GM12873 (cell line): ENCODE data around the gene IFIT2.

Experiments used
- TF ChIP-seq, protein P1 (sequence below): IDR thresholded peaks from 2 replicates; pipeline ENCODE4 v1.5.1; 2012; ENCODE audit warnings: low read depth, mild to moderate bottlenecking, moderate library complexity, low read length, control low read depth; ENCODE audit not compliant: insufficient read depth; ENCODE audit errors: missing control alignments

The IFIT2 gene

DNA sequence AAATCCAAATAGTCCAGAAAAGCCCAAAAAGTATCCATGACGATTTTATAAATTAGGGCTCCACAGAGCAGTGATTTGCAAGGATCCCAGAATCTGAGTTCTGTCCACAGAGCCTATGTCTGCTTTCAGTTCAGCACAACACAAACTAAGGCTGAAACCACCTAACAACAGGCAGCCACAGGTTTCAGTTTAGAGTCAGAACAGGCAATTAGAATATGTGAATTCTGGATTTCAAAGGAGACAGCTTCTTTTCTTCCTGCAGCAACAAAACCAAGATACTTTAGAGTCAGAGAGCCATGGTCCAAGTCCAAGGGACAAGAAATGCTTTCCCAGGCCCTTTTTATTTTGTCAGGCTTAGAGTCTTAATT is 49.5 kb downstream of the IFIT2 start:
- TF ChIP-seq, protein P1, sequence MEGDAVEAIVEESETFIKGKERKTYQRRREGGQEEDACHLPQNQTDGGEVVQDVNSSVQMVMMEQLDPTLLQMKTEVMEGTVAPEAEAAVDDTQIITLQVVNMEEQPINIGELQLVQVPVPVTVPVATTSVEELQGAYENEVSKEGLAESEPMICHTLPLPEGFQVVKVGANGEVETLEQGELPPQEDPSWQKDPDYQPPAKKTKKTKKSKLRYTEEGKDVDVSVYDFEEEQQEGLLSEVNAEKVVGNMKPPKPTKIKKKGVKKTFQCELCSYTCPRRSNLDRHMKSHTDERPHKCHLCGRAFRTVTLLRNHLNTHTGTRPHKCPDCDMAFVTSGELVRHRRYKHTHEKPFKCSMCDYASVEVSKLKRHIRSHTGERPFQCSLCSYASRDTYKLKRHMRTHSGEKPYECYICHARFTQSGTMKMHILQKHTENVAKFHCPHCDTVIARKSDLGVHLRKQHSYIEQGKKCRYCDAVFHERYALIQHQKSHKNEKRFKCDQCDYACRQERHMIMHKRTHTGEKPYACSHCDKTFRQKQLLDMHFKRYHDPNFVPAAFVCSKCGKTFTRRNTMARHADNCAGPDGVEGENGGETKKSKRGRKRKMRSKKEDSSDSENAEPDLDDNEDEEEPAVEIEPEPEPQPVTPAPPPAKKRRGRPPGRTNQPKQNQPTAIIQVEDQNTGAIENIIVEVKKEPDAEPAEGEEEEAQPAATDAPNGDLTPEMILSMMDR, result no peak

DNA sequence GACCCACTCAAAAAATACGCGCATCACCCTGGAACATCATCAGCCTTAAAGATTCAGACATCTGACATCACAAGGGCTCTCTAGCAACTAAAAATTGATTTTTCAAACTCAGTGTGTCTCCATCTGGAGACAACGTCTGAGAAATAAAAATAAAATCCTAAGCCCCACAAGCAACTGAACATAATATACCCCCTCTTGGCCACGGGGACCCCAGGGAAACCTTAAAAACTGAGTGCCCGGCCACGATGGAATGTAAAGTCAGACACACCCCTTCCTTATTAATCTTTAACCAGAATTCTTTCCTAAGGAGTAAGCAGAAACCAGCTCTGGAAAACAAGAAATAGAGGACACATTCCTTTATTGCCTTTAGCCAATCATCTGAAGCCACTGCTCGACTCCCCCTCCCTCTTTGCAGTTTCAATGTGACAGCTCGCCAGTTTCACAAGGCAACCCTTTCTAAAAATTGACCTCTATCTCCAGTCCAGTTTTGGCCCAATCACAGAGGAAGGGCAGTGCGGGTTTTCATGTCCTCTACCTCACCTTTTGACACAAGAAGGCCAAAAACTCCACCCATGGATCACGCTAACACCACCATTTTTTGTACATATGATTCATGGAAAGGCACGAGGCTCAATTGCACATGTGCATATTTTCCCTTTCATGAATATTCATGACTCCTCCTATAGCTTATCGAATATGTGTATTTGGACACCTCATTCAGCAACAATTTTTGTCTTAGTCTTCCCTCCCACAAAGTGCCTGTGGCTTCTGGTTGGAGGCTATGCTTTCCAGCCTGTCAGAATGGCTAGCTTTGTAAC is 50.1 kb downstream of the IFIT2 start:
- TF ChIP-seq, protein P1, result no peak

DNA sequence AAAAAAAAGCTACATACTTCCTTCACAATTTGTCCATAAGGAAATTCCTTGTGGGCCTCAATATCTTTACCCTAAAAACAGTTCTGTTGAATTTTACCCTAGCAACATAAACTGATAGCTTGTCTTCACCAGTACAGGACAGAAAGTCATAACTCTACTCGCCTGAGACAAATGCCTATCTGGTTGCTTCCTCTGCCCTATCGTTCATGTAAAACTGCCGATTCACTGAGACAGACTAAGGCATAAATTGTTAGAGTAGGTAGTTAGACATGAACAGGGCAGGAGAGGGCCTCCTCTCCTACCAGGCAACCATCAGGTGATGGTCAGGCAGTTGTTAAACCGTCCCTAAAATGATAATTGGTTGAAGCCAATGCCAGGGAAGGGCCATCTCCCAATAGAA is 51.0 kb downstream of the IFIT2 start:
- TF ChIP-seq, protein P1, result no peak

DNA sequence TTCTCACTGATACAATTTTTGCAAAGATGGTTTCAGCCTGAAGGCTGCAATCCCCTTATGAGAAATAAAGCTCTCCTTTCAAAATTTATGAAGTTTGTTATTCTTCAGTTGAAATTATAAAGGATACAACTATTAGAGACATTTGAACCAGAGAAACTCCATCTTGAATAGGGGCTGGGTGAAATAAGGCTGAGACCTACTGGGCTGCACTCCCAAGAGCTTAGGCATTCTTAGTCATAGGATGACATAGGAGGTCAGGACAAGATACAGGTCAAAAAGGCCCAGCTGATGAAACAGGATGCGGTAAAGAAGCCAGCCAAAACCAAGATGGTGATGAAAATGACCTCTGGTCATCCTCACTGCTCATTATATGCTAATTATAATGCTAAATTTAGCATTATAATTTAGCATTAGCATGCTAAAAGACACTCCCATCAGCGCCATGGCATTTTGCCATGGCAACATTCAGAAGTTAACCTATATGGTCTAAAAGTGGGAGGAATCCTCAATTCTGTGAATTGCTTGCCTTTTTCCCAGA is 53.6 kb downstream of the IFIT2 start:
- TF ChIP-seq, protein P1, result no peak

DNA sequence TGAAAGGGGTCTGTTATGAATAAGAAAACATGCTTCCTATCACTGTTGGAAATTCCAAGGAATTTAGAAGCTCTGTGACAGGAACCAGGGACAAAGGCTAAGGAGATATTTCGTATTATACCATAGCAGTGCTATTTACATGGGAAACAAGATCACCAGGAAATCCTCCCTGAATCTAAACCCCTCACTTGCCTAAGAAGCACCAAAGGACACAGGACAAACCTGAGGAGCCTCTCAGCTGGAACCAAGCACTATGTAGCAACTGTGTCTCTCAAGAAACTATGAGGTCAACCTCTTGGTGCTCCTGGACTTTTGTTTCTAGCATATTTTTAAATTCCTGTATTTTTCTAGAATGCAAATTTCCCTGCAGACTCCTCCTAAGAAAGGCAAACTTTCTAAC is 55.2 kb downstream of the IFIT2 start:
- TF ChIP-seq, protein P1, result no peak

DNA sequence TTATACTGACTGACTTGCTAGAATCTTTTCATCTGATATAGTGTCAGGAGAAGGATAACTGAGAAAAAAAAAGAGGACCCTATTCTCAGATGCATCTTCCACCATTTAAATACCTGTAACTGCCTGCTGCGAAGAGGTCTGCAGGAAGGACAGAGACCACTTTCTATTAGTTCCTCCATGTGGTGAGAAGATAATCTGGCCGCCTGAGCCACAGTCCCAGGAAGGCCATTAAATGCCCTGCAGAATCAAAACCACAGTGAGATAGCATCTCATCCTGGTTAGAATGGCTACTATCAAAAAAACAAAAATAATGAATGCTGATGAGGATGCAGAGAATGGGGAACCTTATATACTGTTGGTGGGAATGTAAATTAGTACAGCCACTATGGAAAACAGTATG is 56.1 kb downstream of the IFIT2 start:
- TF ChIP-seq, protein P1, result no peak
